ENCODE measurements around the gene ISG20.

ISG20 gene

GRCh38 chr15:88695691-88696251 lies 57.0 kb downstream of the ISG20 start:
- no peak for DNase-seq

GRCh38 chr15:88696254-88696653 lies 57.4 kb downstream of the ISG20 start:
- DNase-seq: no peak

- DNase-seq: no peak
Observed at GRCh38 chr15:88697276-88697675, 58.5 kb downstream of the ISG20 start.

GRCh38 chr15:88699861-88700260 lies 61.0 kb downstream of the ISG20 start:
- DNase-seq: no peak

- DNase-seq: no peak
Observed at GRCh38 chr15:88700716-88701115, 61.9 kb downstream of the ISG20 start.

GRCh38 chr15:88701561-88702095 lies 62.8 kb downstream of the ISG20 start:
- DNase-seq: no peak

- DNase-seq: no peak
Observed at GRCh38 chr15:88702983-88703382, 64.2 kb downstream of the ISG20 start.

- no peak for DNase-seq
Observed at GRCh38 chr15:88703533-88703932, 64.7 kb downstream of the ISG20 start.

- DNase-seq: no peak
Observed at GRCh38 chr15:88704791-88705768, 66.3 kb downstream of the ISG20 start.

GRCh38 chr15:88705769-88706165 lies 67.0 kb downstream of the ISG20 start:
- DNase-seq: no peak
